OCI-LY1 (cell line): ENCODE results near the gene GLIS1.

ENCODE experiments used
- CTCF ChIP-seq: fragments of 200-600 bp; sonication (generic), shearing (Covaris generic); IDR thresholded peaks from 2 replicates; pipeline ENCODE4 v1.5.1; 2017; ENCODE audit warnings: mild to moderate bottlenecking, antibody characterized with exemption, low read length, moderate library complexity, mixed read lengths
- EZH2 ChIP-seq: fragments of 200-600 bp; sonication (generic), shearing (Covaris generic); IDR thresholded peaks from 2 replicates; pipeline ENCODE4 v1.8.0; 2017; ENCODE audit warnings: borderline replicate concordance, mixed run types, mild to moderate bottlenecking, antibody characterized with exemption, low read length, moderate library complexity, mixed read lengths

GRCh38 chr1:53719469-53719868, 19.5 kb downstream of the GLIS1 start:
- no peak for TF ChIP-seq CTCF
- no peak for TF ChIP-seq EZH2
